ENCODE results near the gene OPCML. TPM values are rescaled to one million over a fixed set of nuclear protein-coding genes. Genes with fewer than 3 reads are reported as not detected.

The OPCML gene
- total RNA-seq, 1 donor from 2014 or later: under 0.01 TPM

DNA sequence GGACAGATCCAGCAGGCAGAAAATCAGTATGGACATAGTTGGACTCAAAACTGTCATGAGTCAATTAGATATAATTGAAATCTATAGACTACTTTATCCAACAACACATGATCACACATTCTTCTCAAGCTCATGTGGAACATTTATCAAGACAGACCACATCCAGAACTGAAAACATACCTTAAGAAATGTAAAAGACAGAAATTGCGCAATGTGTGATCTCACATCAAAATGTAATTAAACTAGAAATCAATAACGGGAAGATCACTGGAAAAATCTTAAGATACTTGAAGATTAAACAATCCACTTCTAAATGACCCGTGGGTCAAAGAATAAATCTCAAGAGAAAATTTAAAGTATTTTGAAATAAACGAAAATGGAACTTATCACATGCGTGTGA is 435.3 kb downstream of the OPCML start:
- Histone ChIP-seq H3K27me3 (ENCODE audit: control insufficient read depth in 3 of 3, insufficient read depth in 3 of 3, low read length in 3 of 3) (no peaks in the 10 kb centered on the region), H3K4me3 (ENCODE audit: low read length in 3 of 3) (no peak overlapping the region), H3K9me3 (ENCODE audit: control insufficient read depth in 3 of 3, low read length in 3 of 3) (no peaks in the 10 kb centered on the region), H3K27ac (ENCODE audit: low read depth, low read length) (no peak overlapping the region), H3K9ac (ENCODE audit: low read depth in 1 of 3, low read length in 3 of 3) (no peak overlapping the region), H3K36me3 (ENCODE audit: control insufficient read depth in 3 of 3, insufficient read depth in 3 of 3, low read length in 3 of 3) (no peaks in the 10 kb centered on the region), H3K4me1 (ENCODE audit: control insufficient read depth in 3 of 3, insufficient read depth in 3 of 3, low read length in 3 of 3) (no peaks in the 10 kb centered on the region)

GRCh38 chr11:133086518-133086917 is 445.8 kb downstream of the OPCML start:
- H3K36me3 ChIP-seq (ENCODE audit: control insufficient read depth in 3 of 3, insufficient read depth in 3 of 3, low read length in 3 of 3): no peaks in the 10 kb centered on the region
- H3K27me3 ChIP-seq (ENCODE audit: control insufficient read depth in 3 of 3, insufficient read depth in 3 of 3, low read length in 3 of 3): peaks cover 23 to 43% (median 32%) of the 10 kb centered on the region in 3 donors
- peaks cover 0 to 6% (median 4%) of the 10 kb centered on the region in 3 donors for H3K4me1 ChIP-seq (ENCODE audit: control insufficient read depth in 3 of 3, insufficient read depth in 3 of 3, low read length in 3 of 3)
- H3K4me3 ChIP-seq (ENCODE audit: low read length in 3 of 3): no peak overlapping the region
- no peak overlapping the region for H3K9ac ChIP-seq (ENCODE audit: low read depth in 1 of 3, low read length in 3 of 3)
- H3K9me3 ChIP-seq (ENCODE audit: control insufficient read depth in 3 of 3, low read length in 3 of 3): no peaks in the 10 kb centered on the region
- H3K27ac ChIP-seq (ENCODE audit: low read depth, low read length): no peak overlapping the region

DNA sequence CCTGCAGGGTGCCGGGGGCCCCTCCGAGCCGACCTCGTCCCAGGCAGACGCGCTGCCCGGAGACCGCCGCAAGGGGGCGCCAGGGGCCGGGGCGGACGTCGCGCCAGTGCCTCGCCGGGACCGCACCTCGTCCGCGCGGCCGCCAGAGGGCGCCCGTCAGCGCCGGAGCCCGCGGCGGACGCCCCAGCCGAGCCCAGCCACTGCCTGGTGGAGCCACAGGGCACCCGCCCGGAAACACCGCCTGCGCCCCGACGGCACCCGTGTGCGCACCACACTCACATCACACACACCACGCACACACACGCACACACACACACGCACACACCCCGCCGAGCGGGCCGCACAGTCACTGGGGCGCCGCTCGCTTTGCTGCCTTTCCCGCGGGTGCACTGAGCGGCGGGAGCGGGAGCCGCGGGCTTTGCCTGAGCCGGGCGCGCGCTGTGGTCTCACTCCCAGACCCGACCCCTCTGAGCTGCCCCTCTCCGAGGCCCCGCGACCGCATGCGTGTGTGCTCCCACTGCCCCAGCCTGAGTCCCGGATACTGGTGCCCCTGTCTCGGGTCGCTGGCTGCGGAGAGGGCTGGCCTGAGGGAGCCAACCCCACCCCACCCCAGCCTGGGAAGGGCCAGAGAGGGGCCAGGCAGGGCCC is 449.3 kb downstream of the OPCML start:
- H3K36me3 ChIP-seq (ENCODE audit: control insufficient read depth in 3 of 3, insufficient read depth in 3 of 3, low read length in 3 of 3): no peaks in the 10 kb centered on the region
- H3K4me1 ChIP-seq (ENCODE audit: control insufficient read depth in 3 of 3, insufficient read depth in 3 of 3, low read length in 3 of 3): peaks cover 0 to 6% (median 4%) of the 10 kb centered on the region in 3 donors
- no peak overlapping the region for H3K27ac ChIP-seq (ENCODE audit: low read depth, low read length)
- peaks cover 39 to 54% (median 51%) of the 10 kb centered on the region in 3 donors for H3K27me3 ChIP-seq (ENCODE audit: control insufficient read depth in 3 of 3, insufficient read depth in 3 of 3, low read length in 3 of 3)
- H3K9me3 ChIP-seq (ENCODE audit: control insufficient read depth in 3 of 3, low read length in 3 of 3): no peaks in the 10 kb centered on the region
- peak overlapping the region in 2 of 3 donors; percentile 13 to 52 for H3K4me3 ChIP-seq (ENCODE audit: low read length in 3 of 3)
- H3K9ac ChIP-seq (ENCODE audit: low read depth in 1 of 3, low read length in 3 of 3): no peak overlapping the region

DNA sequence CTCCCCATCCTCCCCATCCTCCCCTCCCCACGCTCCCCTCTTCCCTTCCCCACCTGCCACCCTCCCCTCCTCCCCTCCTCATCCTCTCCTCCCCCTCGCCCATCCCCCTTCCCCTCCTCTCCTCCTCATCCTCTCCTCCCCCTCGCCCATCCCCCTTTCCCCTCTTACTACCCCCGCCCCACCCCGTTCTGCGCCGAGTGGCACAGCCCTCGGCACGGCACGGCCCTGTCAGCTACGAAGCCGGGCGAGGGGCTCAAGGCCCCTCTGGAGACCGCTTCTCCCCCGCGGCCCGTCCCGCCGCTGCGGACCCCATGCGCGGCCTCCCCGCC is 449.9 kb downstream of the OPCML start:
- H3K27me3 ChIP-seq (ENCODE audit: control insufficient read depth in 3 of 3, insufficient read depth in 3 of 3, low read length in 3 of 3): peaks cover 41 to 55% (median 50%) of the 10 kb centered on the region in 3 donors

GRCh38 chr11:133081730-133082452 is 450.4 kb downstream of the OPCML start:
- peaks cover 0 to 6% (median 4%) of the 10 kb centered on the region in 3 donors for H3K4me1 ChIP-seq (ENCODE audit: control insufficient read depth in 3 of 3, insufficient read depth in 3 of 3, low read length in 3 of 3)
- peaks cover 45 to 55% (median 49%) of the 10 kb centered on the region in 3 donors for H3K27me3 ChIP-seq (ENCODE audit: control insufficient read depth in 3 of 3, insufficient read depth in 3 of 3, low read length in 3 of 3)
- no peaks in the 10 kb centered on the region for H3K36me3 ChIP-seq (ENCODE audit: control insufficient read depth in 3 of 3, insufficient read depth in 3 of 3, low read length in 3 of 3)
- H3K27ac ChIP-seq (ENCODE audit: low read depth, low read length): no peak overlapping the region
- no peaks in the 10 kb centered on the region for H3K9me3 ChIP-seq (ENCODE audit: control insufficient read depth in 3 of 3, low read length in 3 of 3)
- H3K4me3 ChIP-seq (ENCODE audit: low read length in 3 of 3): no peak overlapping the region
- H3K9ac ChIP-seq (ENCODE audit: low read depth in 1 of 3, low read length in 3 of 3): no peak overlapping the region

More for the DNA sequence above, 449.9 kb downstream of the OPCML start:
- Histone ChIP-seq H3K27ac (ENCODE audit: low read depth, low read length) (no peak overlapping the region), H3K9me3 (ENCODE audit: control insufficient read depth in 3 of 3, low read length in 3 of 3) (no peaks in the 10 kb centered on the region), H3K36me3 (ENCODE audit: control insufficient read depth in 3 of 3, insufficient read depth in 3 of 3, low read length in 3 of 3) (no peaks in the 10 kb centered on the region), H3K4me1 (ENCODE audit: control insufficient read depth in 3 of 3, insufficient read depth in 3 of 3, low read length in 3 of 3) (peaks cover 0 to 6% (median 4%) of the 10 kb centered on the region in 3 donors), H3K4me3 (ENCODE audit: low read length in 3 of 3) (no peak overlapping the region), H3K9ac (ENCODE audit: low read depth in 1 of 3, low read length in 3 of 3) (no peak overlapping the region)

DNA sequence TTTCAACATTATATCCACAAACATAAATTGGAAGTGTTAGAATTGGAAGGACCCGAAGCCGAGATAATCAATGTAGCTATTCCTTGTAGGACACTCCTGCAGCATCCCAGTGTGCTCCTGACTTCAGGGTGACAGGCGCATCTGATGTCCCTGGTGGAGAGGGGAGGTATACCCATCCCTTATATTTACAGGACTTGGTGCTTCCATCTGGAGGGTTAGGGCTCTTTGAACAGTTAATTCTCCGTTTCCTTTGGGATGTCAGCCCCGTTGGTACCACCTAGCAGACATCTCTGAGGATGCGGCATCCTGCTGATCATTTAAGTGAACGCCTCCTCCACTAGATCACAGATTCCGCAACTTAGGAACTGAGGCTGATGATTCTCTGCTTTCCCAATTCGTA is 451.3 kb downstream of the OPCML start:
- H3K27me3 ChIP-seq (ENCODE audit: control insufficient read depth in 3 of 3, insufficient read depth in 3 of 3, low read length in 3 of 3): peaks cover 45 to 55% (median 54%) of the 10 kb centered on the region in 3 donors

DNA sequence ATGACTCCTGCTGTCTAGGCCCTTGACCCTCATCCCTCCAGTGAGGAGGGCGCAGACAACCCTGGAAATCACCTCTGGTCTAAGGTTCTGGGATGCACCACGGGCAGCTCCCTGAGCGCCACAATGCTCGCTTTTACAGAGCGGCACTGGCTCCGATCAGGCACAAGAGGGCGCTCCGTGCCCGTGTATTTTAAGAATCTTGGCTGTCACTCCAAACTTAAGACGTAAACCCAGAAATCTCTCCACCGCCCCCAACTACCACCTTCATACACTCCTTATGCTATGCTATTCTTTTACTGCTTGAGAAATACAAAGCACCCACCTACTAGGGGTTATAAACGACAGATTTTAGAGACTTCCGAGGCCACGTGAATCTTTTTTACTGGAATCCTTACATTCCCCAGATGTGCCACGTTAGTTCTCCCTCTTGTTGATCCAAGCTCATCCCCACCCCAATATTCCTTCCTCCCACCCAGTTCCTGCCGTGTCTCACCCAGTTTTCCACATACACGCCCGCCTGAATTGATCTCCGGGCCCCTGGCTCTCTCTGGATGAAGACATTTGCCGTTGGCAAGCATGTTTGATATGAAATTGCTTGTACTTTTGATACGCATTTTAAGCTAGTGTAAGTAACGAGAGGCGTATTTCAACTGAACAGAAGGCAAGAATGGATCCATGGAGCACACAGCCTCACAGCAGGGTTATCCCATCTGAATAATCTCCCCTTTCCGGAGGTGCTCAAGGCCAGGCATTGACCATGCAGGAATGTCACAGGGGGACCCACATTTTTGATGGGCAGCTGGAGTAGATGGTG is 453.5 kb downstream of the OPCML start:
- Histone ChIP-seq H3K36me3 (ENCODE audit: control insufficient read depth in 3 of 3, insufficient read depth in 3 of 3, low read length in 3 of 3) (no peaks in the 10 kb centered on the region), H3K27ac (ENCODE audit: low read depth, low read length) (no peak overlapping the region), H3K9ac (ENCODE audit: low read depth in 1 of 3, low read length in 3 of 3) (no peak overlapping the region), H3K4me1 (ENCODE audit: control insufficient read depth in 3 of 3, insufficient read depth in 3 of 3, low read length in 3 of 3) (peaks cover 0 to 6% (median 4%) of the 10 kb centered on the region in 3 donors), H3K27me3 (ENCODE audit: control insufficient read depth in 3 of 3, insufficient read depth in 3 of 3, low read length in 3 of 3) (peaks cover 40 to 46% (median 43%) of the 10 kb centered on the region in 3 donors), H3K9me3 (ENCODE audit: control insufficient read depth in 3 of 3, low read length in 3 of 3) (no peaks in the 10 kb centered on the region), H3K4me3 (ENCODE audit: low read length in 3 of 3) (no peak overlapping the region)

More for the DNA sequence above, 451.3 kb downstream of the OPCML start:
- H3K9ac ChIP-seq (ENCODE audit: low read depth in 1 of 3, low read length in 3 of 3): no peak overlapping the region
- H3K27ac ChIP-seq (ENCODE audit: low read depth, low read length): no peak overlapping the region
- no peaks in the 10 kb centered on the region for H3K36me3 ChIP-seq (ENCODE audit: control insufficient read depth in 3 of 3, insufficient read depth in 3 of 3, low read length in 3 of 3)
- H3K9me3 ChIP-seq (ENCODE audit: control insufficient read depth in 3 of 3, low read length in 3 of 3): no peaks in the 10 kb centered on the region
- H3K4me3 ChIP-seq (ENCODE audit: low read length in 3 of 3): no peak overlapping the region
- peaks cover 0 to 6% (median 4%) of the 10 kb centered on the region in 3 donors for H3K4me1 ChIP-seq (ENCODE audit: control insufficient read depth in 3 of 3, insufficient read depth in 3 of 3, low read length in 3 of 3)

DNA sequence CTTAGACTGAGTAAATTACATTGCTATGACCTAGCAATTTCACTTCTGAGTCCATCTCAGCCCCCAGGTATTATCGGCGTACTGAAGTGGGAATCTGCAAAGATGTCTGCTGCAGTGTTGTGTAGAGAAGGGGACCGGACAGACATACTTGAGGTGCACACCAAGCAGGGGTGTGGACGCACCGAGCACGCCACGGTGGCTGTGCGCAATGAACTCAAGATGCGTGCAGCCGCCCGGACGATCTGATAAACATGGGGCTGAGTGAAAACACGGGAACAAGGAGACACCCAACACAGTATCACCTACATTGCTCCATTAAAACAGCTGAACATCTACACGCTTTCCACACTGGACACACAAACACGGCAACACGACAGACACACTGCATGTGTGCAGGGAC is 454.3 kb downstream of the OPCML start:
- Histone ChIP-seq H3K9ac (ENCODE audit: low read depth in 1 of 3, low read length in 3 of 3) (no peak overlapping the region), H3K27me3 (ENCODE audit: control insufficient read depth in 3 of 3, insufficient read depth in 3 of 3, low read length in 3 of 3) (peaks cover 33 to 44% (median 41%) of the 10 kb centered on the region in 3 donors), H3K27ac (ENCODE audit: low read depth, low read length) (no peak overlapping the region), H3K36me3 (ENCODE audit: control insufficient read depth in 3 of 3, insufficient read depth in 3 of 3, low read length in 3 of 3) (no peaks in the 10 kb centered on the region), H3K4me1 (ENCODE audit: control insufficient read depth in 3 of 3, insufficient read depth in 3 of 3, low read length in 3 of 3) (peaks cover 0 to 2% (median 0%) of the 10 kb centered on the region in 3 donors), H3K9me3 (ENCODE audit: control insufficient read depth in 3 of 3, low read length in 3 of 3) (no peaks in the 10 kb centered on the region), H3K4me3 (ENCODE audit: low read length in 3 of 3) (no peak overlapping the region)

GRCh38 chr11:133075351-133075750 is 456.9 kb downstream of the OPCML start:
- H3K36me3 ChIP-seq (ENCODE audit: control insufficient read depth in 3 of 3, insufficient read depth in 3 of 3, low read length in 3 of 3): no peaks in the 10 kb centered on the region
- no peak overlapping the region for H3K4me3 ChIP-seq (ENCODE audit: low read length in 3 of 3)
- H3K27me3 ChIP-seq (ENCODE audit: control insufficient read depth in 3 of 3, insufficient read depth in 3 of 3, low read length in 3 of 3): peaks cover 31 to 49% (median 47%) of the 10 kb centered on the region in 3 donors
- no peaks in the 10 kb centered on the region for H3K9me3 ChIP-seq (ENCODE audit: control insufficient read depth in 3 of 3, low read length in 3 of 3)
- H3K9ac ChIP-seq (ENCODE audit: low read depth in 1 of 3, low read length in 3 of 3): no peak overlapping the region
- H3K4me1 ChIP-seq (ENCODE audit: control insufficient read depth in 3 of 3, insufficient read depth in 3 of 3, low read length in 3 of 3): no peaks in the 10 kb centered on the region
- no peak overlapping the region for H3K27ac ChIP-seq (ENCODE audit: low read depth, low read length)

All from skeletal muscle tissue (tissue), 4 donors.